Measurements from ENCODE around the gene ALPL.
A peak's percentile ranks its signal among the peaks of the same experiment; 100 is the strongest.

ALPL gene

GRCh38 chr1:21584096-21584495, 74.9 kb downstream of the ALPL start:
- no peak for DNase-seq

- DNase-seq, result no peak
Observed at GRCh38 chr1:21585037-21585436, 75.8 kb downstream of the ALPL start.

GRCh38 chr1:21586222-21586621, 77.0 kb downstream of the ALPL start:
- DNase-seq, result no peak

- DNase-seq, result no peak
Observed at GRCh38 chr1:21586846-21587601, 77.8 kb downstream of the ALPL start.

GRCh38 chr1:21587602-21587953, 78.4 kb downstream of the ALPL start:
- no peak for DNase-seq

GRCh38 chr1:21589618-21590017, 80.4 kb downstream of the ALPL start:
- no peak for DNase-seq

- no peak for DNase-seq
Observed at GRCh38 chr1:21590126-21590880, 81.1 kb downstream of the ALPL start.

- DNase-seq, result no peak
Observed at GRCh38 chr1:21590934-21591333, 81.7 kb downstream of the ALPL start.

GRCh38 chr1:21592086-21592865, 83.1 kb downstream of the ALPL start:
- no peak for DNase-seq

- DNase-seq, result no peak
Observed at GRCh38 chr1:21593231-21593630, 84.0 kb downstream of the ALPL start.

- no peak for DNase-seq
Observed at GRCh38 chr1:21594501-21594900, 85.3 kb downstream of the ALPL start.

GRCh38 chr1:21594935-21595897, 86.0 kb downstream of the ALPL start:
- DNase-seq, result peak; percentile 35

GRCh38 chr1:21596174-21596573, 87.0 kb downstream of the ALPL start:
- DNase-seq, result no peak

GRCh38 chr1:21596628-21597027, 87.4 kb downstream of the ALPL start:
- no peak for DNase-seq

GRCh38 chr1:21597753-21598152, 88.5 kb downstream of the ALPL start:
- DNase-seq, result no peak

- no peak for DNase-seq
Observed at GRCh38 chr1:21598417-21598816, 89.2 kb downstream of the ALPL start.

GRCh38 chr1:21598904-21599303, 89.7 kb downstream of the ALPL start:
- no peak for DNase-seq

- no peak for DNase-seq
Observed at GRCh38 chr1:21599402-21599801, 90.2 kb downstream of the ALPL start.

GRCh38 chr1:21601278-21602048, 92.2 kb downstream of the ALPL start:
- no peak for DNase-seq

- no peak for DNase-seq
Observed at GRCh38 chr1:21603177-21604138, 94.2 kb downstream of the ALPL start.
